HEK293 (cell line): ENCODE data around the gene MACROD1.

Experiments used
- CTCF ChIP-seq: fragments of 450-650 bp; formaldehyde crosslinking; IDR thresholded peaks from 2 replicates; pipeline ENCODE4 v1.5.1; 2016; ENCODE audit warnings: missing biosample characterization, missing genetic modification characterization
- KLF9 ChIP-seq: fragments of 450-650 bp; formaldehyde crosslinking; IDR thresholded peaks from 2 replicates; pipeline ENCODE4 v1.5.1; 2016; ENCODE audit warnings: missing biosample characterization, missing genetic modification characterization, low read depth
- TF ChIP-seq, protein P1 (sequence below): fragments of 450-650 bp; formaldehyde crosslinking; IDR thresholded peaks from 2 replicates; pipeline ENCODE4 v1.5.1; 2016; ENCODE audit warnings: missing biosample characterization, missing genetic modification characterization

- TF ChIP-seq KLF9 (tag by site-specific recombination) (no peak), CTCF (tag by site-specific recombination) (no peak)
- TF ChIP-seq, protein P1, sequence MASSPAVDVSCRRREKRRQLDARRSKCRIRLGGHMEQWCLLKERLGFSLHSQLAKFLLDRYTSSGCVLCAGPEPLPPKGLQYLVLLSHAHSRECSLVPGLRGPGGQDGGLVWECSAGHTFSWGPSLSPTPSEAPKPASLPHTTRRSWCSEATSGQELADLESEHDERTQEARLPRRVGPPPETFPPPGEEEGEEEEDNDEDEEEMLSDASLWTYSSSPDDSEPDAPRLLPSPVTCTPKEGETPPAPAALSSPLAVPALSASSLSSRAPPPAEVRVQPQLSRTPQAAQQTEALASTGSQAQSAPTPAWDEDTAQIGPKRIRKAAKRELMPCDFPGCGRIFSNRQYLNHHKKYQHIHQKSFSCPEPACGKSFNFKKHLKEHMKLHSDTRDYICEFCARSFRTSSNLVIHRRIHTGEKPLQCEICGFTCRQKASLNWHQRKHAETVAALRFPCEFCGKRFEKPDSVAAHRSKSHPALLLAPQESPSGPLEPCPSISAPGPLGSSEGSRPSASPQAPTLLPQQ, result no peak
Observed at GRCh38 chr11:64035576-64035975, 130.3 kb downstream of the MACROD1 start, which contains the start of gene FLRT1.
